Measurements from ENCODE around the gene MACROH2A1. TPM values are rescaled to one million over a fixed set of nuclear protein-coding genes. Genes with fewer than 3 reads are reported as not detected.

The MACROH2A1 gene
- total and polyA plus RNA-seq, 2 experiments from 2014 or later, result 64.9 to 81.6 TPM

DNA sequence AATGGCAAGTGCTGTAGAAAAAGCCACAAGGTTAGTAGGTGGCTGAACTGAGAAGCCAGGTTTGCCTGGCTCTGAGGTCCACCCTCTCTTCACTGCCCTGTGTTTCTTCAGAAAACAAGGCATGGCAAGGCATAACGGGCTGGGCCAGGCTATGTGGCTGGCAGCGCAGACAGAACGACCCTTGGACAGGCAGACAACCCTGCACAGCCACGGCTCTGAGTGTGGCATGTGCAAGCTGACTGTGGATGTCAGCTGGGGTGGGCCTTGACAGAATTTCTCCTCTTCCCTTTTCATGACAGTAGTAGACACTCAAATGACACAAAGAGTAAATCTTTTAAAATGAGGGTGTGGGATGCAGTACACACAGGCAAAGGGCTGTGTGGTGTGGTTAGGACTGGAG is 81.7 kb downstream of the MACROH2A1 start:
- H3K36me3 ChIP-seq (ENCODE audit: insufficient read depth), result no peaks in the 10 kb centered on the region
- H3K9me3 Mint-ChIP-seq, result no peaks in the 10 kb centered on the region; the same call in 2 of the 3 replicates
- no peak overlapping the region for H3K27ac ChIP-seq (ENCODE audit: low read depth)
- H3K27ac Mint-ChIP-seq, result no peak overlapping the region
- H3K4me3 ChIP-seq, result no peak overlapping the region
- H3K4me1 ChIP-seq (ENCODE audit: insufficient read depth), result no peaks in the 10 kb centered on the region
- no peaks in the 10 kb centered on the region; the same call in 1 of the 2 replicates for H3K9me2 ChIP-seq (ENCODE audit: insufficient read depth)
- H3K4me2 ChIP-seq, result no peak overlapping the region
- H4K20me1 ChIP-seq (replicated peaks; ENCODE audit: insufficient read depth), result no peaks in the 10 kb centered on the region
- no peaks in the 10 kb centered on the region for H3K36me3 Mint-ChIP-seq (ENCODE audit: low read depth)
- H3K27me3 ChIP-seq (ENCODE audit: insufficient read depth), result no peaks in the 10 kb centered on the region
- no peak for TF ChIP-seq CREB1 (CRISPR knock-in tag; IDR thresholded peaks at IDR 0.05; ENCODE audit: low read depth)
- no peak for TF ChIP-seq ZNF114 (CRISPR knock-in tag; IDR thresholded peaks at IDR 0.05)
- no peak for TF ChIP-seq NANOG (IDR thresholded peaks at IDR 0.05; ENCODE audit: borderline replicate concordance)
- TF ChIP-seq, protein P1, sequence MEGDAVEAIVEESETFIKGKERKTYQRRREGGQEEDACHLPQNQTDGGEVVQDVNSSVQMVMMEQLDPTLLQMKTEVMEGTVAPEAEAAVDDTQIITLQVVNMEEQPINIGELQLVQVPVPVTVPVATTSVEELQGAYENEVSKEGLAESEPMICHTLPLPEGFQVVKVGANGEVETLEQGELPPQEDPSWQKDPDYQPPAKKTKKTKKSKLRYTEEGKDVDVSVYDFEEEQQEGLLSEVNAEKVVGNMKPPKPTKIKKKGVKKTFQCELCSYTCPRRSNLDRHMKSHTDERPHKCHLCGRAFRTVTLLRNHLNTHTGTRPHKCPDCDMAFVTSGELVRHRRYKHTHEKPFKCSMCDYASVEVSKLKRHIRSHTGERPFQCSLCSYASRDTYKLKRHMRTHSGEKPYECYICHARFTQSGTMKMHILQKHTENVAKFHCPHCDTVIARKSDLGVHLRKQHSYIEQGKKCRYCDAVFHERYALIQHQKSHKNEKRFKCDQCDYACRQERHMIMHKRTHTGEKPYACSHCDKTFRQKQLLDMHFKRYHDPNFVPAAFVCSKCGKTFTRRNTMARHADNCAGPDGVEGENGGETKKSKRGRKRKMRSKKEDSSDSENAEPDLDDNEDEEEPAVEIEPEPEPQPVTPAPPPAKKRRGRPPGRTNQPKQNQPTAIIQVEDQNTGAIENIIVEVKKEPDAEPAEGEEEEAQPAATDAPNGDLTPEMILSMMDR (conservative IDR thresholded peaks at IDR 0.05; ENCODE audit: low read depth in 2 of 2), result no peak
- DNase-seq (ENCODE audit: low spot score) (no peak), ATAC-seq (no peak)
- no peak overlapping the region for H2AFZ ChIP-seq
- H3K27me3 Mint-ChIP-seq (ENCODE audit: insufficient read depth, low read depth, poor library complexity), result peaks cover 10% of the 10 kb centered on the region
- H3K4me3 Mint-ChIP-seq, result no peak overlapping the region
- no peaks in the 10 kb centered on the region for H3F3A ChIP-seq (replicated peaks; ENCODE audit: low read depth)
- H3K4me1 Mint-ChIP-seq, result no peaks in the 10 kb centered on the region
- no peaks in the 10 kb centered on the region for H3K79me2 ChIP-seq (replicated peaks; ENCODE audit: insufficient read depth)

- Histone ChIP-seq H3K79me2 (replicated peaks; ENCODE audit: insufficient read depth) (no peaks in the 10 kb centered on the region), H3K4me1 (ENCODE audit: insufficient read depth) (no peaks in the 10 kb centered on the region), H2AFZ (no peak overlapping the region), H3K27me3 (ENCODE audit: insufficient read depth) (no peaks in the 10 kb centered on the region), H3K36me3 (ENCODE audit: insufficient read depth) (no peaks in the 10 kb centered on the region), H3K4me2 (no peak overlapping the region), H3K4me3 (no peak overlapping the region), H3K27ac (ENCODE audit: low read depth) (no peak overlapping the region), H3F3A (replicated peaks; ENCODE audit: low read depth) (no peaks in the 10 kb centered on the region), H3K9me2 (ENCODE audit: insufficient read depth) (no peaks in the 10 kb centered on the region; the same call in 1 of the 2 replicates), H4K20me1 (replicated peaks; ENCODE audit: insufficient read depth) (no peaks in the 10 kb centered on the region)
- DNase-seq (ENCODE audit: low spot score) (no peak), ATAC-seq (no peak)
- Mint-ChIP-seq H3K4me1 (no peaks in the 10 kb centered on the region), H3K9me3 (no peaks in the 10 kb centered on the region; the same call in 2 of the 3 replicates), H3K36me3 (ENCODE audit: low read depth) (no peaks in the 10 kb centered on the region), H3K4me3 (no peak overlapping the region), H3K27ac (no peak overlapping the region), H3K27me3 (ENCODE audit: insufficient read depth, low read depth, poor library complexity) (peaks cover 12% of the 10 kb centered on the region)
- TF ChIP-seq EZH2phosphoT487 (IDR thresholded peaks at IDR 0.05; ENCODE audit: unreplicated experiment), result no peak
- TF ChIP-seq, protein P2, sequence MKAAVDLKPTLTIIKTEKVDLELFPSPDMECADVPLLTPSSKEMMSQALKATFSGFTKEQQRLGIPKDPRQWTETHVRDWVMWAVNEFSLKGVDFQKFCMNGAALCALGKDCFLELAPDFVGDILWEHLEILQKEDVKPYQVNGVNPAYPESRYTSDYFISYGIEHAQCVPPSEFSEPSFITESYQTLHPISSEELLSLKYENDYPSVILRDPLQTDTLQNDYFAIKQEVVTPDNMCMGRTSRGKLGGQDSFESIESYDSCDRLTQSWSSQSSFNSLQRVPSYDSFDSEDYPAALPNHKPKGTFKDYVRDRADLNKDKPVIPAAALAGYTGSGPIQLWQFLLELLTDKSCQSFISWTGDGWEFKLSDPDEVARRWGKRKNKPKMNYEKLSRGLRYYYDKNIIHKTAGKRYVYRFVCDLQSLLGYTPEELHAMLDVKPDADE (IDR thresholded peaks at IDR 0.05), result no peak
- no peak for TF ChIP-seq ZNF114 (CRISPR knock-in tag; IDR thresholded peaks at IDR 0.05)
- TF ChIP-seq POLR2AphosphoS5 (IDR thresholded peaks at IDR 0.05; ENCODE audit: low read depth), result no peak
- TF ChIP-seq ZNF462 (CRISPR knock-in tag; IDR thresholded peaks at IDR 0.05), result no peak
- TF ChIP-seq STAT1 (IDR thresholded peaks at IDR 0.05; ENCODE audit: unreplicated experiment), result no peak
- TF ChIP-seq ZNF331 (CRISPR knock-in tag; IDR thresholded peaks at IDR 0.05; ENCODE audit: low read depth), result no peak
- TF ChIP-seq EZH2 (IDR thresholded peaks at IDR 0.05; ENCODE audit: low read depth, unreplicated experiment), result no peak
- no peak for TF ChIP-seq NANOG (IDR thresholded peaks at IDR 0.05; ENCODE audit: borderline replicate concordance)
- TF ChIP-seq JUNB (IDR thresholded peaks at IDR 0.05; ENCODE audit: unreplicated experiment), result no peak
Measured at GRCh38 chr5:135315386-135315785, 83.6 kb downstream of the MACROH2A1 start.

Measured in GM23338 (cell line).